Transverse colon (tissue), 4 donors: ENCODE results near the gene ATXN2. TPM values are rescaled to one million over a fixed set of nuclear protein-coding genes. Genes with fewer than 3 reads are reported as not detected.

Source experiments
- DNase-seq: peaks from one replicate; pipeline ENCODE4 v3.0.0-alpha.2; 2019
- H3K27ac ChIP-seq, 4 donors: fragments of 200-600 bp; sonication (generic); 2 replicates each; pipeline ENCODE4 v1.5.1; 2016 to 2018; ENCODE audit warnings: inconsistent platforms in 4 of 4
- H3K27me3 ChIP-seq: fragments of 200-600 bp; sonication (generic); 2 replicates; pipeline ENCODE4 v1.5.1; 2017; ENCODE audit warnings: inconsistent platforms
- H3K36me3 ChIP-seq, 4 donors: fragments of 200-600 bp; sonication (generic); 2 replicates each; pipeline ENCODE4 v1.5.1; 2017 to 2019; ENCODE audit warnings: inconsistent platforms in 4 of 4
- H3K4me1 ChIP-seq, 4 donors: fragments of 200-600 bp; sonication (generic); 2 replicates each; pipeline ENCODE4 v1.5.1; 2017 to 2020; ENCODE audit warnings: inconsistent platforms in 4 of 4
- H3K4me3 ChIP-seq, 4 donors: fragments of 200-600 bp; sonication (generic); 1 replicate in 1 of 4; 2 replicates in 3 of 4; pipeline versions ENCODE4 v1.5.1 to v1.6.1; 2017 to 2019; ENCODE audit warnings: inconsistent platforms in 4 of 4
- H3K9me3 ChIP-seq, 2 donors: fragments of 200-600 bp; sonication (generic); 2 replicates each; pipeline ENCODE4 v1.5.1; 2017 to 2019; ENCODE audit warnings: inconsistent platforms in 2 of 2
- EP300 ChIP-seq: sonication (generic); formaldehyde crosslinking; IDR thresholded peaks from one replicate; pipeline ENCODE4 v1.6.1; 2017; ENCODE audit warnings: antibody characterized with exemption, low read depth
- POLR2A ChIP-seq: fragments of 450-650 bp; IDR thresholded peaks from one replicate; pipeline ENCODE4 v1.6.1; 2016; ENCODE audit warnings: antibody characterized with exemption, mild to moderate bottlenecking, moderate library complexity
- POLR2AphosphoS5 ChIP-seq, 3 donors: sonication (generic); formaldehyde crosslinking; IDR thresholded peaks; one replicate each; pipeline ENCODE4 v1.6.1; 2016; ENCODE audit warnings: antibody characterized with exemption in 3 of 3
- WGBS, 2 donors: methylation state at CpG; one replicate each; pipeline ENCODE4 v1.1.5; 2018; ENCODE audit warnings: low coverage in 1 of 2; 5-methylcytosine and 5-hydroxymethylcytosine counted together
- in situ Hi-C, 4 donors: fragments of 200-750 bp; cut with MboI; loops; one replicate each; pipeline versions ENCODE4 v1.15.0 to v1.15.1; 2017; ENCODE audit warnings: low sequenced_read_pairs in 3 of 4, low pct_ligation_motif_present in 1 of 4, low pct_unique_long_range_greater_than_20kb in 1 of 4
- intact Hi-C: fragments of 100-400 bp; cut with DNase I; formaldehyde crosslinking; loops from one replicate; pipeline ENCODE4 v1.15.1; 2023; ENCODE audit warnings: low total_unique reads
- total RNA-seq, 4 donors: library from RNA; depleted of rRNA; stranded (reverse); fragments of >200 nt; gene quantifications; one replicate each; pipeline ENCODE4 v1.1.0, GENCODE V29; 2016
- TF ChIP-seq, protein P1 (sequence below), 5 experiments: fragments of 200-600 bp in 3 of 5; fragments of 450-650 bp in 2 of 5; sonication (generic) in 3 of 5; IDR thresholded peaks; 1 replicate in 2 of 5; 2 replicates in 3 of 5; pipeline ENCODE4 v1.5.1; 2016 to 2017; ENCODE audit warnings: antibody characterized with exemption in 5 of 5, inconsistent platforms in 3 of 5, mild to moderate bottlenecking in 2 of 5, moderate library complexity in 1 of 5

Gene ATXN2
- total RNA-seq, 4 donors from 2014 or later, result 50.2 to 95.5 (median 83.2) TPM

- no peak for DNase-seq
- H3K4me1 ChIP-seq, result peaks cover 52 to 91% (median 58%) of the 10 kb centered on the region in 4 donors
- in situ Hi-C loops, result no loop called here
- peak overlapping the region; percentile 76 to 85 (median 80) for H3K27ac ChIP-seq
- intact Hi-C loops, result no loop called here
- no peaks in the 10 kb centered on the region for H3K9me3 ChIP-seq
- H3K4me3 ChIP-seq, result no peak overlapping the region
- TF ChIP-seq, protein P1, sequence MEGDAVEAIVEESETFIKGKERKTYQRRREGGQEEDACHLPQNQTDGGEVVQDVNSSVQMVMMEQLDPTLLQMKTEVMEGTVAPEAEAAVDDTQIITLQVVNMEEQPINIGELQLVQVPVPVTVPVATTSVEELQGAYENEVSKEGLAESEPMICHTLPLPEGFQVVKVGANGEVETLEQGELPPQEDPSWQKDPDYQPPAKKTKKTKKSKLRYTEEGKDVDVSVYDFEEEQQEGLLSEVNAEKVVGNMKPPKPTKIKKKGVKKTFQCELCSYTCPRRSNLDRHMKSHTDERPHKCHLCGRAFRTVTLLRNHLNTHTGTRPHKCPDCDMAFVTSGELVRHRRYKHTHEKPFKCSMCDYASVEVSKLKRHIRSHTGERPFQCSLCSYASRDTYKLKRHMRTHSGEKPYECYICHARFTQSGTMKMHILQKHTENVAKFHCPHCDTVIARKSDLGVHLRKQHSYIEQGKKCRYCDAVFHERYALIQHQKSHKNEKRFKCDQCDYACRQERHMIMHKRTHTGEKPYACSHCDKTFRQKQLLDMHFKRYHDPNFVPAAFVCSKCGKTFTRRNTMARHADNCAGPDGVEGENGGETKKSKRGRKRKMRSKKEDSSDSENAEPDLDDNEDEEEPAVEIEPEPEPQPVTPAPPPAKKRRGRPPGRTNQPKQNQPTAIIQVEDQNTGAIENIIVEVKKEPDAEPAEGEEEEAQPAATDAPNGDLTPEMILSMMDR (IDR thresholded peaks at IDR 0.05), result no peak
- no peak for TF ChIP-seq EP300
- TF ChIP-seq POLR2AphosphoS5 (IDR thresholded peaks at IDR 0.05), result no peak
- TF ChIP-seq POLR2A, result no peak
- H3K27me3 ChIP-seq, result no peaks in the 10 kb centered on the region
- no peaks in the 10 kb centered on the region for H3K36me3 ChIP-seq
- 70% methylated on average over 13 of the region's 16 CpGs; no CpG with 5 or more reads in 1 of the 2 donors for WGBS, 2 donors
Measured at GRCh38 chr12:111435661-111436201, 163.4 kb downstream of the ATXN2 start.

- WGBS, 2 donors, result 22 to 23% methylated on average over 5 to 18 of the region's 18 CpGs
- Histone ChIP-seq H3K9me3 (no peaks in the 10 kb centered on the region), H3K36me3 (no peaks in the 10 kb centered on the region), H3K4me3 (peak overlapping the region in 2 of 4 donors; percentile 3 to 13), H3K27ac (peak overlapping the region; percentile 76 to 85 (median 80)), H3K27me3 (no peaks in the 10 kb centered on the region), H3K4me1 (peaks cover 62 to 94% (median 67%) of the 10 kb centered on the region in 4 donors)
- DNase-seq, result peak; percentile 74
- intact Hi-C loops, result no loop called here
- TF ChIP-seq POLR2AphosphoS5 (IDR thresholded peaks at IDR 0.05) (peak; percentile 18 to 50 (median 46)), POLR2A (peak; percentile 52)
- TF ChIP-seq, protein P1 (IDR thresholded peaks at IDR 0.05), result no peak
- in situ Hi-C loops, result no loop called here
Measured at GRCh38 chr12:111434680-111435338, 164.3 kb downstream of the ATXN2 start.

DNA sequence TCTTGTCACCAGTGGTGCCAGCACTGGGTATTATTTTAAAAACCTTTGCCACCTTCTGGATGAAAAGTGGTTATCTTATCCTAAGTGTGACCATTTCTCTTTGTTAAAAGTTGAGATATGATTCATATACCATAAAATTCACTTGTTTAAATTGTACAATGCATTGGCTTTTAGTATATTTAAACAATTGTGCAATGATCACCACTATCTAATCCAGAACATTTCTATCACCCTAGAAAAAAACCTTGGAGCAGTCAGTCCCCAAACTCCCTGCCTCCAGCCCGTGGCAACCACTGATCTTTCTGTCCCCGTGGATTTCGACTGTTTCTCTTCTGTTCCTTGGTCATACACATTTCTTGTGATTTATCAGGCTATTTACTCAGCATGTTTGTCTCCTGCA lies 165.1 kb downstream of the ATXN2 start:
- Histone ChIP-seq H3K36me3 (no peaks in the 10 kb centered on the region), H3K27ac (peak overlapping the region; percentile 76 to 85 (median 80)), H3K27me3 (no peaks in the 10 kb centered on the region), H3K4me3 (no peak overlapping the region), H3K9me3 (no peaks in the 10 kb centered on the region), H3K4me1 (peaks cover 69 to 95% (median 74%) of the 10 kb centered on the region in 4 donors)
- WGBS, 2 donors, result 18 to 56% methylated on average over 3 of the region's 3 CpGs
- no peak for TF ChIP-seq POLR2AphosphoS5 (IDR thresholded peaks at IDR 0.05)
- no peak for TF ChIP-seq EP300
- TF ChIP-seq, protein P1 (IDR thresholded peaks at IDR 0.05), result no peak
- no peak for TF ChIP-seq POLR2A
- in situ Hi-C loops, result no loop called here
- intact Hi-C loops, result no loop called here
- no peak for DNase-seq

DNA sequence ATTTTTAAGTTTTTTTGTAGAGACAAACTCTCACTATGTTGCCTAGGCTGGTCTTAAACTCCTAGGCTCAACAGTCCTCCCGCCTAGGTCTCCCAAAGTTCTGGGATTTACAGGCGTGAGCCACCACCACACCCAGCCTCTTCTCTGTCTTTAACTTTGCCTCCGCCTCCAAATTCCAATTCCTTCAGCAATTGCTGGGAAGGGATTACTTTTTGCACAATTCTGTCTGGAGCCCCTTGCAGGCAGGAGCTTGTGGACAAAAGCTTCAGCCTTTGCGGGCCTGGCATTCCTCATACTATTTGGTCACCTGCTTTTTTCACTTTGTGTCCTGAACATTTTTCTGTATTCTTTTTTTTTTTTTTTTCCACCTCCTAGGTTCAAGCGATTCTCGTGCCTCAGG lies 167.3 kb downstream of the ATXN2 start:
- Histone ChIP-seq H3K36me3 (no peaks in the 10 kb centered on the region), H3K27ac (peak overlapping the region; percentile 76 to 85 (median 80)), H3K4me1 (peaks cover 69 to 100% (median 90%) of the 10 kb centered on the region in 4 donors), H3K4me3 (no peak overlapping the region), H3K27me3 (no peaks in the 10 kb centered on the region), H3K9me3 (no peaks in the 10 kb centered on the region)
- in situ Hi-C loops (no loop called here), intact Hi-C loops (no loop called here)
- 54 to 64% methylated on average over 4 to 6 of the region's 6 CpGs for WGBS, 2 donors
- TF ChIP-seq POLR2A, result no peak
- no peak for DNase-seq
